ENCODE results near the gene MAP3K2. TPM values are rescaled to one million over a fixed set of nuclear protein-coding genes. Genes with fewer than 3 reads are reported as not detected.

MAP3K2 gene
- total RNA-seq (ENCODE audit: low replicate concordance), result 22.0 and 41.6 TPM in 2 replicates

- TF ChIP-seq CTCF (IDR thresholded peaks at IDR 0.05; ENCODE audit: insufficient read depth, low read length), result no peak
- H3K4me3 ChIP-seq (ENCODE audit: low read depth, low read length), result peak within 1 kb of the TSS; percentile 77
- peak; percentile 84 for DNase-seq (ENCODE audit: low read depth)
Measured at GRCh38 chr2:127387655-127388422, at the start of gene MAP3K2. Gene MAP3K2, minus strand, starts transcription at chr2:127387975. Its CDS starts 44,846 bp downstream, at chr2:127343129.

- H3K4me3 ChIP-seq (ENCODE audit: low read depth, low read length), result no peak overlapping the region
- DNase-seq (ENCODE audit: low read depth), result no peak
- no peak for TF ChIP-seq CTCF (IDR thresholded peaks at IDR 0.05; ENCODE audit: insufficient read depth, low read length)
Measured at GRCh38 chr2:127437056-127437455, 49.3 kb upstream of the MAP3K2 start.

- no peak for TF ChIP-seq CTCF (IDR thresholded peaks at IDR 0.05; ENCODE audit: insufficient read depth, low read length)
- DNase-seq (ENCODE audit: low read depth), result no peak
- H3K4me3 ChIP-seq (ENCODE audit: low read depth, low read length), result no peak overlapping the region
Measured at GRCh38 chr2:127434515-127434914, 46.7 kb upstream of the MAP3K2 start.

GRCh38 chr2:127431408-127432023 lies 43.7 kb upstream of the MAP3K2 start:
- H3K4me3 ChIP-seq (ENCODE audit: low read depth, low read length), result no peak overlapping the region
- TF ChIP-seq CTCF (IDR thresholded peaks at IDR 0.05; ENCODE audit: insufficient read depth, low read length), result no peak
- DNase-seq (ENCODE audit: low read depth), result no peak

- no peak overlapping the region for H3K4me3 ChIP-seq (ENCODE audit: low read depth, low read length)
- no peak for TF ChIP-seq CTCF (IDR thresholded peaks at IDR 0.05; ENCODE audit: insufficient read depth, low read length)
- DNase-seq (ENCODE audit: low read depth), result no peak
Measured at GRCh38 chr2:127429844-127430425, 42.2 kb upstream of the MAP3K2 start.

- no peak for TF ChIP-seq CTCF (IDR thresholded peaks at IDR 0.05; ENCODE audit: insufficient read depth, low read length)
- no peak overlapping the region for H3K4me3 ChIP-seq (ENCODE audit: low read depth, low read length)
- DNase-seq (ENCODE audit: low read depth), result no peak
Measured at GRCh38 chr2:127429291-127429690, 41.5 kb upstream of the MAP3K2 start.

Data from fibroblast of the aortic adventitia (primary cell).